Inferior parietal cortex (tissue), 1 donor: Measurements from ENCODE around the gene NETO2.
"Not testable (repeated sequence)": the region's sequence is repeated elsewhere in the genome, so short reads cannot be mapped to it uniquely, and the experiment has no call there.

ENCODE experiments used
- DNase-seq: peaks from one replicate; pipeline ENCODE4 v3.0.0-alpha.2; 2016; ENCODE audit errors: extremely low spot score

The NETO2 gene

DNA sequence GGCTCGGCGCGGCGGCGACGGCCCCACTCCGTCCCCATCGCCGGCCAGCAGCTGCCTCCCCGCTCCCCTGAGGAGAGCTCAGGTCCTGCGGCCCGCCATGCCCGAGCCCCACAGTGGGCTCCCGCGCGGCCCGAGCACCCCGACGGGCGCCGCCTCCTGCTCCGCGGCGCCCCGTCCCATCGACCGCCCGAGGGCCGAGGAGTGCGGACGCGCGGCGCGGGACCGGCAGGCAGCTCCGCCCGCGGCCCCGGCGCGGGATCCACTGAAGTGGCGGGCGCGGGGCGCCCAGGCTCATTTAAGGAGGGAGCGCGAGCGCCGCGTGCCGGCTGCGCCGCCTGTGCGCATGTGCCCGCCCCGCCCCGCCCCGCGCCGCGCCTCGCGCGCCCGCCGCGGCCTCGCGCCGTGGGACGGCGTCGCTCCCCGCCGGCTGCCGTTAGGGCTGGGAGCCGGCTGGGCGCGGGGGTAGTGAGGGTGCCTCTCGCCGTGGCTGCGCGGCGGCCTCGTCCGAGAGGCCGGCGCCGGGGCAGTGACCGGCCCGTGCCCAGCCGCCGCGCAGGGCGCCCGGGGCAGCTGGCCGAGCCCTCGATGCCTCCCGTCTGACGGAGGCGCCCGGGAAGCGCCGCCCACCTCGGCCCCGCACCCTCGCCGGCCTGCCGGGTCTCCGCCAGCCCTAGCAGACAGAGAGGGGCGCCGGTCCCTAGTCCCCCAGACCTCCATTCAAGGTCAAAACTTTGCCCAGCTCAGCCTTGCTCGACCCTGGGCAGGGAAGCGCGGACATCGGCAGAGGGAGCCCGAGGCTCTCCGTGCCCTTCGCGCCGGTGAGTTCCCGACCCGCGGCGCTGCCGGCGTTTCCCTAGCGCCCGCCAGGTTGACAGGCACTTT is at the start of gene NETO2:
TSS of gene NETO2 (minus strand) at position 269 of the 882 bp plus-strand sequence. CDS start 333 bp downstream, outside the sequence.
- DNase-seq: no peak

GRCh38 chr16:47182318-47182717 is 38.6 kb upstream of the NETO2 start:
- no peak for DNase-seq

DNA sequence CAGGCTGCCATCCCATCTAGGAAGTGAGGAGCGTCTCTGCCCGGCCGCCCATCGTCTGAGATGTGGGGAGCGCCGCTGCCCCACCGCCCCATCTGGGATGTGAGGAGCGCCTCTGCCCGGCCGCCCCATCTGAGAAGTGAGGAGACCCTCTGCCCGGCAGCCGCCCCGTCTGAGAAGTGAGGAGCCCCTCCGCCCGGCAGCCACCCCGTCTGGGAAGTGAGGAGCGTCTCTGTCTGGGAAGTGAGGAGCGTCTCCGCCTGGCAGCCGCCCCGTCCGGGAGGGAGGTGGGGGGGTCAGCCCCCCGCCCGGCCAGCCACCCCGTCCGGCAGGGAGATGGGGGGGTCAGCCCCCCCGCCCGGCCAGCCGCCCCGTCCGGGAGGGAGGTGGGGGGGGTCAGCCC is 37.3 kb upstream of the NETO2 start:
- DNase-seq: not testable (repeated sequence)

GRCh38 chr16:47180073-47180472 is 36.3 kb upstream of the NETO2 start:
- DNase-seq: no peak

- no peak for DNase-seq
Observed at GRCh38 chr16:47175152-47175551, 31.4 kb upstream of the NETO2 start.

GRCh38 chr16:47162670-47163420 is 19.1 kb upstream of the NETO2 start:
- no peak for DNase-seq

- no peak for DNase-seq
Observed at GRCh38 chr16:47161464-47161863, 17.7 kb upstream of the NETO2 start.

GRCh38 chr16:47160422-47160821 is 16.7 kb upstream of the NETO2 start:
- DNase-seq: no peak

DNA sequence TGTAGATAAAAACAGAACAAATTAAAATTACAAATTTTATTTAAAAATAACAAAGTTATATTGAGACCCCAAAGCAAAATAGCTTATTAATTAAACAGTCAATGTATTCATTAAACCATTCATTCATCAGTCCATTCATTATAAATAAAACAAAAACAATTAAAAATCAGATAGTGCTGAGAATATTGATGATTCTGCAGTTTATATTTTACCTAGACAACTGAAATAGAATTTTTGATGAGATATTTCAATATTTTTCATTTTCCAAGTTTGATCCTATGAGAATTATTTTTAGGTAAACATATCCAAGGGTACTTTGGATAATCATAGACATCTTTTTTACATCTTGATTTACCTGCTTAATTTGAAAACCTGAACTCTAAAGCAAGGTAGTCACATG is 15.2 kb upstream of the NETO2 start:
- DNase-seq: no peak

DNA sequence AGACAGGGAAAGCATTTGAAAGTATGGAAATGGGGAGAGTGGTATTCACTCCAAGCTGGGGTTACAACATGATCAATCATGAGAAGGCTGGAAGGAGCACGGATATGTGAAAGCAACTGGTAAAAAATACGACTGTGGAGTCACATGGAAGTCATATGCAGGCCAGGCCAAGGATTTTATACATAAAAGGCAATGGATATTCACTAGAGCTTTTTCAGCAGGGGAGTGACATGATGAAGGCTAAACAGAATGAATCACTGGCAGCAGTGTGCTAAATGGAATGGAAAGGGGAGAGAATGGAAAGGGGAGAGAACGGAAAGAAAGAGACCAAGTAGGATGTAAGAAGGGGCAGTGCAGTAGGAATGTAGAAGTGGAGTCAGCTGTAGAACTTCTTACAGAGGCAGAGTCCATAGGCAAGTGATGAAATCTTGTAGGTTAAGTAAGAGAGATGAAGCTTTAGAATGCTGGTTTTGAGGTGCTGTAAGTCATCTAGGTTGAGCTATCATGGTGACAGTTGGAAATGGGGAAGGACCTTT is 13.0 kb upstream of the NETO2 start:
- DNase-seq: no peak

GRCh38 chr16:47152501-47152900 is 8.8 kb upstream of the NETO2 start:
- DNase-seq: not testable (repeated sequence)

DNA sequence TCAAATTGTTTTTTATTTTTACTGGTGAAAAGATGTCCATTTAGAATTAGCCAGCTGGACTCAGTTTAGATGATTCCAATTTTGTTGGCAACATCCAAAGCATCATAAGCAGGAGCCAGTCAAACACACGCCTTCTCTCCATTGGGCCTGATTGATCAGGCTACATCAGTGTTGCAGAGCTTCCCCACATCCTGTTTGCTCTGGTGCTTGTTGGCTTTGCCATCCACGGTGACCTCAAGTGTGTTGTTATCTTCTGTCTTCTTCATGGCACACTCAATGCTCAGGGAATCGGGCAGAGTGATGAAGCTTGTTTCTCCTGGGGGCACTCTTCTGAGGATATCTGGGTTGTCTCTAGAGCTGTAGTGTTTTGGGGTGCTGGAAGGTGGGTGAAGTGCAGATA is 6.3 kb upstream of the NETO2 start:
- DNase-seq: no peak

DNA sequence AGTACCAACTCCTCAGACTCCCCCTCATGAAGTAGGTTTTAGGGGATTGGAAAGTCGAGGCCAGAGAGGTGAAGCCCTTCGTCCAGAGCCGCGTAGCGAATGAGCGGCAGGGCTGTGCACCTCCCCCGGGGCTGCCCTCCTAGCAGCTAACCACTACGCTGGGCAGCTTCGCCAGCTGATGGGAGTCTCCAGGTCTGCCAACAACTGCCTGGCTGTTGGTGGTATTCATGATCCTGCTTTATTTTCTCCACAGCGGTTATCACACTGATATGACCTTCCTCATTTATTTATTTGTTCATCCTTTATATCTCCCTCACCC is 773 bp upstream of the NETO2 start:
- no peak for DNase-seq

- no peak for DNase-seq
Observed at GRCh38 chr16:47142821-47143676, 696 bp downstream of the NETO2 start.

DNA sequence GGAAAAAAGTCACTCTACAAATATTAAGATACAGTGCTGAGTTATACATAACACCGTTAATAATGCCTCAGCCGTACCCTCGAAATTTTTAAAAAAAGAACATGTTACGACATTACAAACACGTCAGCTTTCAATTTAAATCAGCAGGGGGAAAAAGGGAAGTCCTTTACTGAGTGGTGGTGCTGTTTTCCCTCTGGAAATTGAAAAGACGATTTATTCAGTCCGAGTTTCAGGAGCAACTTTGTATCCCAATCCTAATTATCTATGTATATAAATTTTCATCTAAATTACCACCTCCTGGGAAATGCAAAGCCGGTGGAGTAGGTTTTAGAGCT is 1.3 kb downstream of the NETO2 start:
- peak; percentile 47 for DNase-seq

GRCh38 chr16:47141773-47142485 is 1.8 kb downstream of the NETO2 start:
- peak; percentile 93 for DNase-seq

GRCh38 chr16:47140686-47141085 is 3.1 kb downstream of the NETO2 start:
- no peak for DNase-seq

DNA sequence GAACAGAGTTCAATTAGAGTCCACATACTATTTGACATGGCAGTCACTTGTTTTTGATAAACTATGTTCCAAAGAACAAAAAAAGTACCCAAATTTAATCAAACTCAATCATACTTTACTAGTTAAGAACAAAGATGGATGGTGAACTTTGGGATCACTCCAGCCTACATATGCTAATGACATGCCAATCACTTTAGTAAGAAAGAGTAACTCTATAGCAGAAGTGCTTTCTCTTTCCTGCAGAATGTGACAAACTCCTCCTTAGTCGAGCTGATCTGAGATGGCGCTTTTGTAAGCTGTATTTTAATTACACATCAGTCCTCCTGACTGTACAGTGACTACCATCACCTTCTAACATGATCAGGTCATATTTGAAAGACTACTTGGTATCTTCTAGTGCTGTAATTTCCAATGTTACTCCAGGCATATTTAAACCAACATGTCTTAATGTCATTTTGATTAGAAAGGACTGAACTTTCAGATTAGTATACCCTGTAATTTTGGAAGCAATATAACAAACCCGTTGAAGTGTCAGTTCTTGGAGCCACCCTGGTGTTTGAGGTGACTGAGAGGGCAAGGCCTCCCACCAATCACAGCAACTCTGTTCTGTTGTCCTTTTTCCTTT is 4.1 kb downstream of the NETO2 start:
- DNase-seq: no peak

- DNase-seq: not testable (repeated sequence)
Observed at GRCh38 chr16:47137925-47138324, 5.8 kb downstream of the NETO2 start.

DNA sequence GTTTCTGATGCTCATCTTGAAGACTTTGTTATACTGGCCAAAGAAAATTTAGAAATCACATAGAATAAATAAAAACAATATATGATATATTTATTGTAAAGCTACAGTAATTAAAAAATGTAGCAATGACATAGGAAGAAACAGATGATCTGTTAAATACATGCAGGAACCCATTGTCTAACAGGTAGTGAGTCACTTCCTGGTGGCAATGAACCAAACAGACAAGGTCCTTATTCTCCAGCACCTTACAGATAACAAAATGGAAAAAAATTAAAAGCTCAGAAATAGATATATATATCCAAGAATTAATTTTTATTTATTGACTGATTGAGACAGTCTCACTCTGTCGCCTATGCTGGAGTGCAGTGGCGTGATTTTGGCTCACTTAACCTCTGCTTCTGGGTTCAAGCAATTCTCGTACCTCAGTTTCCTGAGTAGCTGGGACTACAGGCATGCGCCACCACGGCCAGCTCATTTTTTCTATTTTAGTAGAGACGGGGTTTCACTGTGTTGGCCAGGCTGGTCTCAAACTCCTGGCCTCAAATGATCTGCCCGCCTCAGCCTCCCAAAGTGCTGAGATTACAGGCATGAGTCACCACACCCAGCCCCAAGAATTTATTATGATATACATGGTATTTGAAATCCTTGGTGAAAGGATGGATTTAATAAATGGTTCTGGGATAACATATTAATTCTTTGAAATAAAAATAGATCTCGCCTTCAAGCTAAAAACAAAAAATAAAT is 7.5 kb downstream of the NETO2 start:
- no peak for DNase-seq
